Trophoblast cell (in vitro differentiated cells and primary cell): Measurements from ENCODE around the gene ZNF850. TPM values are rescaled to one million over a fixed set of nuclear protein-coding genes. Genes with fewer than 3 reads are reported as not detected.

Experiments
- DNase-seq, 2 donors: peaks; one replicate each; pipeline ENCODE4 v3.0.0-alpha.2; 2016
- H2AFZ ChIP-seq: 2 replicates; pipeline ENCODE4 v1.6.1; 2013; ENCODE audit warnings: low read length, moderate library complexity, mild to moderate bottlenecking; ENCODE audit not compliant: insufficient read depth, poor library complexity
- H2AK5ac ChIP-seq: 2 replicates; pipeline ENCODE4 v1.6.1; 2013; ENCODE audit warnings: mild to moderate bottlenecking, low read length
- H2BK120ac ChIP-seq: 2 replicates; pipeline ENCODE4 v1.6.1; 2013; ENCODE audit warnings: low read length, mild to moderate bottlenecking, moderate library complexity; ENCODE audit not compliant: insufficient read depth, poor library complexity
- H2BK12ac ChIP-seq: 2 replicates; pipeline ENCODE4 v1.6.1; 2013; ENCODE audit warnings: mild to moderate bottlenecking, low read length, moderate library complexity
- H2BK5ac ChIP-seq: 2 replicates; pipeline ENCODE4 v1.6.1; 2013; ENCODE audit warnings: low read length, low read depth, moderate library complexity, mild to moderate bottlenecking; ENCODE audit not compliant: poor library complexity
- H3K14ac ChIP-seq: 2 replicates; pipeline ENCODE4 v1.6.1; 2013; ENCODE audit warnings: mild to moderate bottlenecking, low read length
- H3K18ac ChIP-seq: 2 replicates; pipeline ENCODE4 v1.6.1; 2013; ENCODE audit warnings: mild to moderate bottlenecking, low read length
- H3K23ac ChIP-seq: 2 replicates; pipeline ENCODE4 v1.6.1; 2013; ENCODE audit warnings: low read length
- H3K27ac ChIP-seq: 2 replicates; pipeline ENCODE4 v1.5.1; 2013; ENCODE audit warnings: low read depth, mild to moderate bottlenecking, inconsistent platforms, low read length, moderate library complexity
- H3K27me3 ChIP-seq: 2 replicates; pipeline ENCODE4 v1.6.1; 2013; ENCODE audit warnings: inconsistent platforms, mild to moderate bottlenecking, low read length, moderate library complexity; ENCODE audit not compliant: insufficient read depth
- H3K36me3 ChIP-seq, 2 experiments: 1 replicate in 1 of 2; 2 replicates in 1 of 2; pipeline ENCODE4 v1.6.1; 2013; ENCODE audit warnings: low read length in 2 of 2, mild to moderate bottlenecking in 2 of 2, moderate library complexity in 1 of 2; ENCODE audit not compliant: insufficient read depth in 2 of 2, control insufficient read depth in 1 of 2
- H3K4ac ChIP-seq: 2 replicates; pipeline ENCODE4 v1.6.1; 2013; ENCODE audit warnings: low read depth, mild to moderate bottlenecking, low read length, moderate library complexity
- H3K4me1 ChIP-seq, 2 experiments: 1 replicate in 1 of 2; 2 replicates in 1 of 2; pipeline ENCODE4 v1.6.1; 2013; ENCODE audit warnings: low read length in 2 of 2, mild to moderate bottlenecking in 2 of 2, moderate library complexity in 1 of 2; ENCODE audit not compliant: insufficient read depth in 2 of 2, control insufficient read depth in 1 of 2
- H3K4me2 ChIP-seq: 2 replicates; pipeline ENCODE4 v1.6.1; 2013; ENCODE audit warnings: inconsistent platforms, mild to moderate bottlenecking, low read length, moderate library complexity
- H3K4me3 ChIP-seq: 2 replicates; pipeline ENCODE4 v1.5.1; 2013; ENCODE audit warnings: mild to moderate bottlenecking, low read depth, low read length, inconsistent platforms
- H3K79me1 ChIP-seq: one replicate; pipeline ENCODE4 v1.6.1; 2013; ENCODE audit warnings: low read length
- H3K79me2 ChIP-seq: 2 replicates; pipeline ENCODE4 v1.6.1; 2013; ENCODE audit warnings: low read length, mild to moderate bottlenecking; ENCODE audit not compliant: control insufficient read depth, insufficient read depth, poor library complexity
- H3K9ac ChIP-seq: 2 replicates; pipeline ENCODE4 v1.6.1; 2013; ENCODE audit warnings: mild to moderate bottlenecking, low read length
- H3K9me3 ChIP-seq: 2 replicates; pipeline ENCODE4 v1.6.1; 2013; ENCODE audit warnings: low read depth, mild to moderate bottlenecking, control low read depth, inconsistent platforms, low read length; ENCODE audit not compliant: insufficient read depth
- H4K12ac ChIP-seq: 2 replicates; pipeline ENCODE4 v1.6.1; 2013; ENCODE audit warnings: low read depth, mild to moderate bottlenecking, low read length, moderate library complexity
- H4K8ac ChIP-seq: 2 replicates; pipeline ENCODE4 v1.6.1; 2013; ENCODE audit warnings: low read depth, mild to moderate bottlenecking, low read length, moderate library complexity
- H4K91ac ChIP-seq: one replicate; pipeline ENCODE4 v1.6.1; 2013; ENCODE audit warnings: low read depth, mild to moderate bottlenecking, low read length, moderate library complexity
- WGBS: extraction: QIAGEN DNeasy Blood & Tissue Kit; methylation state at CpG from one replicate; pipeline ENCODE4 v1.1.7; 2013; ENCODE audit warnings: missing lambda C conversion rate; ENCODE audit not compliant: insufficient read length, insufficient coverage; ENCODE audit errors: extremely low coverage; 5-methylcytosine and 5-hydroxymethylcytosine counted together
- polyA plus RNA-seq: library from polyadenylated mRNA; stranded (reverse); fragments of 200-250 nt; gene quantifications from 2 replicates; pipeline ENCODE4 v1.2.3, GENCODE V29; 2013

The ZNF850 gene
- polyA plus RNA-seq, result 5.8 and 6.0 TPM in 2 replicates

DNA sequence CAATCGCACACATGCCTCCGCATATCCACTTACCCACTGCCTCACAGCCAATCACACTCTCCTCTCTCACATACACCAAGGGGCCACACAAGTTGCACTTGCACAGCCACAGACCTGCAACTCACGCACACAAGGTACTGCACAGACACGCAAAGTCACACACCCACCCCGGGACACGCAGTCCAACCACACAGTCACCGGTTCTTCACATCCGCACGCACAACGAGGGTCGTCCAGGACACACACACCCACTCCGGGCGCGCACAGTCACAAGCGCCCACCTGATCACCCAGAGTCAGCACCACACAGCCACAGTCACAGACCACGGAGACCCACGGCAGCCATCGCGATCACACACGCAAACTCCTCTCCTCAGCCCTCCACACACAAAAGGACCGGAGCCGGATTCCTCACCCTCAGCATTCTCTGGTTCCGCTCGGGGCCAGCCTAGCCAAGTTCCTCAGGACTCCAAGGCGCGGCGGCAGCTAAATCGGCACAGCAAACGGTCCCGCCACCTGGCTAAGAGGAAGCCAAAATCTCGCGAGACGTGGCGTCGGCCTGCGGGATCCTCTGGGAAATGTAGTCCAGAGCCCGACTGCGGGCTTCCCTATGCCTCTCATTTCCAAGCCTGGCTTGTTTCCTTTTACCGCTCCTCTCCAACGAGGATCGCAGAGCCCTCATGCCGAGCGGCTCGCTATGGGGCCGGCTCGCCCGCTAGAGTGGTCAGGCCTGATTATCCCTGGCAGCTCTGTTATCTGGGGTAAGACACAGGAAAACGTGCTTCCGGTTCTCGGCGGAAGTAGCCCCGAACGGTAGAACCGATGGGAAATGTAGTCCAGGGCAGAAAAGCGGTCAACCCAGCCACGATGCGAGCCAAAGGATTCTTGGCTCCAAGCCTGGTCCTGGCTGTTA, at the start of gene ZNF850:
Gene ZNF850, minus strand, starts transcription at position 497 of the 912 bp plus-strand sequence. CDS start 10,201 bp downstream, outside the sequence.
- peak; percentile 96 to 99 for DNase-seq
- peak within 1 kb of the TSS; percentile 85 for H4K8ac ChIP-seq
- peak within 1 kb of the TSS; percentile 27 for H2BK12ac ChIP-seq
- peak within 1 kb of the TSS; percentile 72 for H3K4me2 ChIP-seq
- H3K4me3 ChIP-seq, result peak within 1 kb of the TSS; percentile 94
- peak within 1 kb of the TSS; percentile 99 for H2AFZ ChIP-seq
- H3K9me3 ChIP-seq, result peaks cover 13% of the 10 kb centered on the region
- peaks cover 0 to 2% of the 10 kb centered on the region in 2 experiments for H3K4me1 ChIP-seq
- H3K27me3 ChIP-seq, result no peaks in the 10 kb centered on the region
- no peak within 1 kb of the TSS for H3K23ac ChIP-seq
- peak within 1 kb of the TSS; percentile 23 for H2BK120ac ChIP-seq
- peak within 1 kb of the TSS; percentile 86 for H2BK5ac ChIP-seq
- peak within 1 kb of the TSS; percentile 66 for H3K27ac ChIP-seq
- H4K12ac ChIP-seq, result peak within 1 kb of the TSS; percentile 85
- H3K79me2 ChIP-seq, result peaks cover 14% of the 10 kb centered on the region
- peak within 1 kb of the TSS; percentile 85 for H3K4ac ChIP-seq
- H2AK5ac ChIP-seq, result peak within 1 kb of the TSS; percentile 93
- peak within 1 kb of the TSS; percentile 80 for H3K9ac ChIP-seq
- peaks cover 7 to 13% of the 10 kb centered on the region in 2 experiments for H3K36me3 ChIP-seq
- H3K18ac ChIP-seq, result peak within 1 kb of the TSS; percentile 95
- H4K91ac ChIP-seq, result peak within 1 kb of the TSS; percentile 58
- H3K79me1 ChIP-seq, result peaks cover 15% of the 10 kb centered on the region
- peak within 1 kb of the TSS; percentile 93 for H3K14ac ChIP-seq
- no CpG with 5 or more reads among the region's 57 CpGs for WGBS

DNA sequence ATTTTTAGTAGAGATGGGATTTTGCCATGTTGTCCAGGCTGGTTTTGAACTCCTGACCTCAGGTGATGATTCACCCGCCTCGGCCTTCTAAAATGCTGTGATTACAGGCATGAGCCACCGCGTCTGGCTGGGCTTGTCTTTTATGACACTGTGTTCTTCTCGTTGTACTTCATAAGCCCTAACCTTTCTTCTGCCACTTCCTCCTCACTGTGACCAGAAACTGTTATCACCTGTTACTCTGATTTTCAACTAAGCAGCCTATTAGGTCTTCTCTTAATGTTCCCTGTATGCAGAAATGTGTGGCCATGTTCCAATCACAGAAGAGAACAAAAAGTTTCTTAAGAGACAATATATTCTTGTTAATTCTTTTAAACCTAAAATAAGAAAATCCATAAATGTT, 49.2 kb upstream of the ZNF850 start:
- Histone ChIP-seq H3K79me1 (no peaks in the 10 kb centered on the region), H3K36me3 (peaks cover 21 to 32% of the 10 kb centered on the region in 2 experiments), H4K8ac (no peak overlapping the region), H2AK5ac (no peak overlapping the region), H3K14ac (no peak overlapping the region), H3K9me3 (peaks cover 20% of the 10 kb centered on the region), H3K18ac (no peak overlapping the region), H3K9ac (no peak overlapping the region), H3K27me3 (peaks cover 3% of the 10 kb centered on the region), H3K4me2 (no peak overlapping the region), H3K27ac (no peak overlapping the region), H3K4me1 (no peaks in the 10 kb centered on the region), H4K12ac (no peak overlapping the region), H2BK5ac (no peak overlapping the region), H3K79me2 (no peaks in the 10 kb centered on the region), H3K4me3 (no peak overlapping the region), H2AFZ (no peak overlapping the region), H3K4ac (no peak overlapping the region), H2BK12ac (no peak overlapping the region), H4K91ac (no peak overlapping the region), H2BK120ac (no peak overlapping the region), H3K23ac (no peak overlapping the region)
- WGBS, result no CpG with 5 or more reads among the region's 5 CpGs
- no peak for DNase-seq

- H2BK120ac ChIP-seq, result no peak overlapping the region
- no peak overlapping the region for H3K9ac ChIP-seq
- H4K8ac ChIP-seq, result no peak overlapping the region
- no peak overlapping the region for H4K12ac ChIP-seq
- no peak overlapping the region for H3K18ac ChIP-seq
- no peak overlapping the region for H2AFZ ChIP-seq
- no peak overlapping the region for H3K23ac ChIP-seq
- H2BK5ac ChIP-seq, result no peak overlapping the region
- no peak overlapping the region for H4K91ac ChIP-seq
- peaks cover 3% of the 10 kb centered on the region for H3K27me3 ChIP-seq
- H2AK5ac ChIP-seq, result no peak overlapping the region
- H3K27ac ChIP-seq, result no peak overlapping the region
- H3K79me2 ChIP-seq, result no peaks in the 10 kb centered on the region
- peaks cover 26 to 32% of the 10 kb centered on the region in 2 experiments for H3K36me3 ChIP-seq
- peaks cover 26% of the 10 kb centered on the region for H3K9me3 ChIP-seq
- peak in 1 of 2 donors; percentile 64 for DNase-seq
- no peaks in the 10 kb centered on the region for H3K4me1 ChIP-seq
- H2BK12ac ChIP-seq, result no peak overlapping the region
- WGBS, result no CpG with 5 or more reads among the region's 7 CpGs
- H3K4ac ChIP-seq, result no peak overlapping the region
- H3K4me3 ChIP-seq, result no peak overlapping the region
- H3K79me1 ChIP-seq, result no peaks in the 10 kb centered on the region
- no peak overlapping the region for H3K4me2 ChIP-seq
- no peak overlapping the region for H3K14ac ChIP-seq
Measured at GRCh38 chr19:36819130-36819630, 46.6 kb upstream of the ZNF850 start.

- H3K4me3 ChIP-seq, result no peak overlapping the region
- no peaks in the 10 kb centered on the region for H3K79me2 ChIP-seq
- no peak overlapping the region for H2BK5ac ChIP-seq
- no peak overlapping the region for H3K27ac ChIP-seq
- H3K4ac ChIP-seq, result no peak overlapping the region
- no peak overlapping the region for H3K23ac ChIP-seq
- H4K12ac ChIP-seq, result no peak overlapping the region
- H4K91ac ChIP-seq, result no peak overlapping the region
- no peaks in the 10 kb centered on the region for H3K4me1 ChIP-seq
- H2AFZ ChIP-seq, result no peak overlapping the region
- H3K36me3 ChIP-seq, result peaks cover 3 to 5% of the 10 kb centered on the region in 2 experiments
- H3K79me1 ChIP-seq, result no peaks in the 10 kb centered on the region
- H3K9ac ChIP-seq, result no peak overlapping the region
- H2BK120ac ChIP-seq, result no peak overlapping the region
- no peak overlapping the region for H2AK5ac ChIP-seq
- peaks cover 5% of the 10 kb centered on the region for H3K9me3 ChIP-seq
- no peaks in the 10 kb centered on the region for H3K27me3 ChIP-seq
- no peak overlapping the region for H3K14ac ChIP-seq
- no peak overlapping the region for H3K18ac ChIP-seq
- H4K8ac ChIP-seq, result no peak overlapping the region
- DNase-seq, result no peak
- no peak overlapping the region for H3K4me2 ChIP-seq
- no peak overlapping the region for H2BK12ac ChIP-seq
Measured at GRCh38 chr19:36807029-36807428, 34.4 kb upstream of the ZNF850 start.
